ENCODE results near the gene ZNF827. TPM values are rescaled to one million over a fixed set of nuclear protein-coding genes. Genes with fewer than 3 reads are reported as not detected.
A peak's percentile ranks its signal among the peaks of the same experiment; 100 is the strongest.

ZNF827 gene
- total RNA-seq, 1 experiment from 2014 or later, result 19.1 TPM

GRCh38 chr4:145808021-145808650 lies 130.5 kb downstream of the ZNF827 start:
- intact Hi-C loops (cut with micrococcal nuclease), result loop anchor here (2.0 to 5.0 kb wide), 2 partner anchors 73 to 191 kb away; partner anchors contain the start of gene MMAA
- no peaks in the 10 kb centered on the region for H3K9me3 ChIP-seq (ENCODE audit: control insufficient read depth in 1 of 2, insufficient read depth in 1 of 2, low read depth in 1 of 2, low read length in 2 of 2)
- no TSS peak for BruUV-seq (replicated peaks)
- no peak overlapping the region for H2AFZ ChIP-seq (ENCODE audit: low read depth, low read length, poor library complexity, severe bottlenecking)
- H3K9ac ChIP-seq (ENCODE audit: low read length), result peak overlapping the region; percentile 63
- no peaks in the 10 kb centered on the region for H4K20me1 ChIP-seq (ENCODE audit: insufficient read depth)
- peaks cover 46 to 90% of the 10 kb centered on the region in 2 experiments for H3K4me1 ChIP-seq (ENCODE audit: control insufficient read depth in 1 of 2, insufficient read depth in 2 of 2, low read length in 2 of 2)
- no peaks in the 10 kb centered on the region for H3K27me3 ChIP-seq (ENCODE audit: insufficient read depth, low read length)
- ATAC-seq, result peak; percentile 84
- H3K27ac ChIP-seq (ENCODE audit: low read depth, low read length), result peak overlapping the region; percentile 88
- peak overlapping the region; percentile 60 for H3K4me2 ChIP-seq (ENCODE audit: low read length)
- DNase-seq (ENCODE audit: low read depth, low spot score), result peak; percentile 96
- H3K79me2 ChIP-seq (ENCODE audit: insufficient read depth, low read length), result no peaks in the 10 kb centered on the region
- CTCF ChIA-PET, result no interaction called here
- RAD21 ChIA-PET (ENCODE audit: low non-redundant PET in 1 of 2, low total read pairs in 2 of 2, uncharacterized antibody in 2 of 2, unreplicated experiment in 2 of 2), result no interaction called here
- H3K36me3 ChIP-seq (ENCODE audit: control insufficient read depth in 1 of 2, insufficient read depth in 2 of 2, low read length in 2 of 2), result peaks cover 0 to 9% of the 10 kb centered on the region in 2 experiments; a peak in 1 of 4 replicates
- peak overlapping the region; percentile 6 to 23; a peak in 2 of 4 replicates for H3K4me3 ChIP-seq (replicated peaks in 1 of 2; ENCODE audit: low read depth in 1 of 2, low read length in 2 of 2)
- H3K9me2 ChIP-seq (ENCODE audit: insufficient read depth), result no peaks in the 10 kb centered on the region
- TF ChIP-seq EGR1 (IDR thresholded peaks at IDR 0.05; ENCODE audit: low read depth), result peak; percentile 30; the same call in 1 of the 2 replicates
- TF ChIP-seq JUND (IDR thresholded peaks at IDR 0.05), result peak; percentile 98
- TF ChIP-seq CBX3 (IDR thresholded peaks at IDR 0.05; ENCODE audit: low read depth), result peak; percentile 85
- peak; percentile 98 for TF ChIP-seq FOSL1 (IDR thresholded peaks at IDR 0.05; ENCODE audit: low read depth)
- TF ChIP-seq SP1 (IDR thresholded peaks at IDR 0.05; ENCODE audit: low read depth), result peak; percentile 96
- peak; percentile 82 for TF ChIP-seq CEBPB (IDR thresholded peaks at IDR 0.05; ENCODE audit: low read depth)
- peak; percentile 30; the same call in 1 of the 2 replicates for TF ChIP-seq SIN3A (IDR thresholded peaks at IDR 0.05; ENCODE audit: low read depth)
- peak; percentile 87 for TF ChIP-seq SRF (IDR thresholded peaks at IDR 0.05; ENCODE audit: low read depth)
- TF ChIP-seq EZH2 (IDR thresholded peaks at IDR 0.05), result no peak
- no peak for TF ChIP-seq ATF3 (IDR thresholded peaks at IDR 0.05)
- TF ChIP-seq MAX (IDR thresholded peaks at IDR 0.05), result peak; percentile 38; the same call in 1 of the 2 replicates
- no peak for TF ChIP-seq ZBTB33 (IDR thresholded peaks at IDR 0.05; ENCODE audit: extremely low read depth, insufficient replicate concordance, low read length)
- peak; percentile 85 for TF ChIP-seq TCF7L2 (IDR thresholded peaks at IDR 0.05; ENCODE audit: borderline replicate concordance, extremely low read depth, insufficient read depth, insufficient read length)
- no peak for TF ChIP-seq YY1 (IDR thresholded peaks at IDR 0.05; ENCODE audit: extremely low read depth, insufficient replicate concordance, low read depth, low read length)
- no peak for TF ChIP-seq POLR2A (IDR thresholded peaks at IDR 0.05; ENCODE audit: borderline replicate concordance, extremely low read depth, insufficient read depth, insufficient read length)
- TF ChIP-seq POLR2AphosphoS5 (IDR thresholded peaks at IDR 0.05; ENCODE audit: low read depth, low read length), result peak; percentile 64; the same call in 1 of the 2 replicates
- peak; percentile 37 for TF ChIP-seq RAD21 (IDR thresholded peaks at IDR 0.05; ENCODE audit: low read depth)
- no peak; the same call in 1 of the 2 replicates for TF ChIP-seq ELF1 (IDR thresholded peaks at IDR 0.05; ENCODE audit: borderline replicate concordance, low read depth)
- POLR2A ChIA-PET, result interaction anchor here (1.6 kb wide), 1 partner anchor 130 kb away, joined by 4 read pairs; the partner anchor contains the start of gene ZNF827

Data from HCT116 (cell line).